ENCODE results near the gene ENTPD3. TPM values are rescaled to one million over a fixed set of nuclear protein-coding genes. Genes with fewer than 3 reads are reported as not detected.

Gene ENTPD3
- total and polyA plus RNA-seq, 4 donors: 1.5 to 6.1 (median 3.7) TPM

DNA sequence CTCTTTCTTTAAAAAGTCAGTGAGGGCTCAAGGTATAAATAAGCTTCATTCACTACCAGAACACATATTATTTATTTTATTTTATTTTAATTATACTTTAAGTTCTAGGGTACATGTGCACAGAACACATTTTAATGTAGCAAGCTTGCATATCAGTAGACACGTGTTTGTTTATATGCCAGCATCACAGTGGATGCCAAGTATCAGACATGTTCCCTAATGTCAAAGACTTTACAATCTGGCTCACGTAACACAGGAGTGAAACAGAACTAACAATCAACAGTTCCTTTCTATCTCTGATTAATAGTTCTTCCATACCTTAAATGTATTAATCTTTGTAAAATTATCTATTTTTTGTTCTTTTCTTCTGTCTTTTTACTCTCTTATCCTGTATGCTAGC, 23.3 kb upstream of the ENTPD3 start:
- Histone ChIP-seq H3K9ac (ENCODE audit: insufficient read depth in 1 of 2, low read length in 2 of 2) (no peak overlapping the region), H3K4me1 (ENCODE audit: control insufficient read depth in 5 of 5, insufficient read depth in 5 of 5, low read length in 5 of 5) (no peaks in the 10 kb centered on the region), H3K9me3 (ENCODE audit: control insufficient read depth in 4 of 4, insufficient read depth in 3 of 4, low read length in 3 of 4) (peaks cover 0 to 1% (median 0%) of the 10 kb centered on the region in 4 donors), H3K4me3 (no peak overlapping the region), H3K27me3 (ENCODE audit: control insufficient read depth in 3 of 3, insufficient read depth in 3 of 3, low read length in 2 of 3) (no peaks in the 10 kb centered on the region), H3K36me3 (ENCODE audit: control insufficient read depth in 4 of 4, insufficient read depth in 4 of 4, low read length in 4 of 4) (no peaks in the 10 kb centered on the region), H3K27ac (ENCODE audit: low read depth in 1 of 2, low read length in 1 of 2) (no peak overlapping the region)
- DNase-seq (peak in 1 of 3 donors; percentile 6), ATAC-seq (ENCODE audit: insufficient read depth, low FRiP score) (no peak)
- TF ChIP-seq, protein P1, sequence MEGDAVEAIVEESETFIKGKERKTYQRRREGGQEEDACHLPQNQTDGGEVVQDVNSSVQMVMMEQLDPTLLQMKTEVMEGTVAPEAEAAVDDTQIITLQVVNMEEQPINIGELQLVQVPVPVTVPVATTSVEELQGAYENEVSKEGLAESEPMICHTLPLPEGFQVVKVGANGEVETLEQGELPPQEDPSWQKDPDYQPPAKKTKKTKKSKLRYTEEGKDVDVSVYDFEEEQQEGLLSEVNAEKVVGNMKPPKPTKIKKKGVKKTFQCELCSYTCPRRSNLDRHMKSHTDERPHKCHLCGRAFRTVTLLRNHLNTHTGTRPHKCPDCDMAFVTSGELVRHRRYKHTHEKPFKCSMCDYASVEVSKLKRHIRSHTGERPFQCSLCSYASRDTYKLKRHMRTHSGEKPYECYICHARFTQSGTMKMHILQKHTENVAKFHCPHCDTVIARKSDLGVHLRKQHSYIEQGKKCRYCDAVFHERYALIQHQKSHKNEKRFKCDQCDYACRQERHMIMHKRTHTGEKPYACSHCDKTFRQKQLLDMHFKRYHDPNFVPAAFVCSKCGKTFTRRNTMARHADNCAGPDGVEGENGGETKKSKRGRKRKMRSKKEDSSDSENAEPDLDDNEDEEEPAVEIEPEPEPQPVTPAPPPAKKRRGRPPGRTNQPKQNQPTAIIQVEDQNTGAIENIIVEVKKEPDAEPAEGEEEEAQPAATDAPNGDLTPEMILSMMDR (IDR thresholded peaks at IDR 0.05; ENCODE audit: control extremely low read depth, extremely low read depth): no peak
- 56 to 80% methylated on average over 2 of the region's 2 CpGs for WGBS, 2 donors

DNA sequence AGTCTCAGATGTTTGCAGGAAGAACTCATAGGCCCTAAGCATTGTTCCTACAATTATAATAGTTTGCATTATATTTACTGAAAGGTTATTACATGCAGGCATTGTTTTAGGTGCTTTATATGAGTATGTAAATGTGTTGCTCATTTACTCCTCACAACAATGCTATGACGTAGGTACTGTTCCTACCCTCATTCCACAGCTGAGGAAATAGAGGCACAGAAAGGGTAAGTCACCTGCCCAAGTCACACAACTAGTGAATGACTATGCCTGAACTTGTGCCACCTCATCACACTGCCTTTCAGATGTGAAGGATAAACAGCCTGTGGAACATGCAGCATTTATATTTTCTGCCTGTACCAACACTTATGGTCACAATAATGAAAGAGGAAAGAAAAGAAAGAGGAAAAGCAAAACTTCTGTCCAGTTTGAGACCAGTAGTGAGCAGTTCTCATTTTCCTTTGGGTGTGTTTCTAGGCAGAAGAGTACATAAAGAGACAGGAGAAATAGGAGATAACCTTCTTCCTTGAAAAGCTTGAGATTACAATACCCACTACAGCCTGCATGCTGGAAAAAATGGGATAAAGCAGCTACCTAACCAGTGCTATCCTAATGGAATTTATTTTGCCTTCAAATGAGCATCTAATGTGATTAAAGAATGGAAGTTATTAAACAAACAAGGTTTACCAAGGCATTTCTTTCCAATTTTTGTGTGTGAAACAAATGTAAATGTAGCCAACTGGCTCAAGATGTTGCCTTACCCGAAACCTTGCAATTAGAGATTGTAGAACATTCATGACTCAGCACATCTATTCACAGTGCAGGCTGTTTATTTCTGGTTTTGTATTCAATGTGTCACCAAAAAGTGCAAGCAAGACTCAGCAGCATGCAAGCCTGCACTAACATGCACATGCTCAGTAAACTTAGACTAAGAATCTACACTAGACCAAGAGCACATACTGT, 20.5 kb upstream of the ENTPD3 start:
- TF ChIP-seq, protein P1 (IDR thresholded peaks at IDR 0.05; ENCODE audit: control extremely low read depth, extremely low read depth): no peak
- Histone ChIP-seq H3K27me3 (ENCODE audit: control insufficient read depth in 3 of 3, insufficient read depth in 3 of 3, low read length in 2 of 3) (no peaks in the 10 kb centered on the region), H3K4me1 (ENCODE audit: control insufficient read depth in 5 of 5, insufficient read depth in 5 of 5, low read length in 5 of 5) (no peaks in the 10 kb centered on the region), H3K36me3 (ENCODE audit: control insufficient read depth in 4 of 4, insufficient read depth in 4 of 4, low read length in 4 of 4) (no peaks in the 10 kb centered on the region), H3K4me3 (no peak overlapping the region), H3K9me3 (ENCODE audit: control insufficient read depth in 4 of 4, insufficient read depth in 3 of 4, low read length in 3 of 4) (no peaks in the 10 kb centered on the region), H3K9ac (ENCODE audit: insufficient read depth in 1 of 2, low read length in 2 of 2) (no peak overlapping the region), H3K27ac (ENCODE audit: low read depth in 1 of 2, low read length in 1 of 2) (no peak overlapping the region)
- ATAC-seq (ENCODE audit: insufficient read depth, low FRiP score): no peak
- no peak for DNase-seq
- 76 to 79% methylated on average over 2 of the region's 2 CpGs for WGBS, 2 donors

DNA sequence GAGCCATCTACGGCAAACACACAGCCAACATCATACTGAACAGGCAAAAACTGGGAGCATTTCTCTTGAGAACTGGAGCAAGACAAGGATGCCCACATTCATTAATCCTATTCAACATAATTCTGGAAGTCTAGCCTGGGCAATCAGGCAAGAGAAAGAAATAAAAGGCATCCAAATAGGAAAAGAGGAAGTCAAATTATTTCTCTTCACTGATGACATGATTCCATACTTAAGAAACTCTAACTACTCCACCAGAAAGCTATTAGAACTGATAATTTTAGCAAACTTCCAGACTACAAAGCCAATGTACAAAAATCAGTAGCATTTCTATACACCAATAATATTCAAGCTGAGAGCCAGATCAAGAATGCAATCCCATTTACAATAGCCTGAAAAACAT, 17.3 kb upstream of the ENTPD3 start:
- ATAC-seq (ENCODE audit: insufficient read depth, low FRiP score): no peak
- no peak overlapping the region for H3K9ac ChIP-seq (ENCODE audit: insufficient read depth in 1 of 2, low read length in 2 of 2)

More for the DNA sequence above, 17.3 kb upstream of the ENTPD3 start:
- DNase-seq: no peak
- H3K27ac ChIP-seq (ENCODE audit: low read depth in 1 of 2, low read length in 1 of 2): no peak overlapping the region
- no peaks in the 10 kb centered on the region for H3K4me1 ChIP-seq (ENCODE audit: control insufficient read depth in 5 of 5, insufficient read depth in 5 of 5, low read length in 5 of 5)
- WGBS, 2 donors: 92 to 97% methylated on average over 1 of the region's 1 CpG
- TF ChIP-seq, protein P1 (IDR thresholded peaks at IDR 0.05; ENCODE audit: control extremely low read depth, extremely low read depth): no peak
- H3K36me3 ChIP-seq (ENCODE audit: control insufficient read depth in 4 of 4, insufficient read depth in 4 of 4, low read length in 4 of 4): no peaks in the 10 kb centered on the region
- no peaks in the 10 kb centered on the region for H3K9me3 ChIP-seq (ENCODE audit: control insufficient read depth in 4 of 4, insufficient read depth in 3 of 4, low read length in 3 of 4)
- H3K4me3 ChIP-seq: no peak overlapping the region
- H3K27me3 ChIP-seq (ENCODE audit: control insufficient read depth in 3 of 3, insufficient read depth in 3 of 3, low read length in 2 of 3): no peaks in the 10 kb centered on the region

Data from lung (tissue), 12 donors.